ENCODE results near the gene GTF3C4.

DNA sequence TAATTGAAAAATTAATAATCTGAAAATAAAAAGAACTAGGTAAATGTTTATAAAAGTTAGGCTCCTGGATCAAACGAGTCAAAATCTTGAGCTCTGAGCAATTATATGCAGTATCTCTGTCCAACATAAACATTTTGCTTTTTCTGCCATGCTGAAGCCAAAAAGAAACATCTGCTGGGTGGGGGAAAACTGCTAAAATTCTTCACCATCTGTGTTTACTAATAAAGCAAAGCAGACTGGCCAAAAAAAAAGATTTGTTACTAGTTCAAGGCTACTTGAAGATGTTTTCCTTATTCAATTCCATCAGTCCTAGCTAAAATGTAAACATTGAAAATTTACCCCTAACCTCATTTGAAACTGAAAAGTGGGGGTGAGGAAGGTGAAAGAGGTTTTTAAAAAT is 29.7 kb downstream of the GTF3C4 start:
- no peak for TF ChIP-seq EP300 (IDR thresholded peaks at IDR 0.05)
- TF ChIP-seq, protein P1, sequence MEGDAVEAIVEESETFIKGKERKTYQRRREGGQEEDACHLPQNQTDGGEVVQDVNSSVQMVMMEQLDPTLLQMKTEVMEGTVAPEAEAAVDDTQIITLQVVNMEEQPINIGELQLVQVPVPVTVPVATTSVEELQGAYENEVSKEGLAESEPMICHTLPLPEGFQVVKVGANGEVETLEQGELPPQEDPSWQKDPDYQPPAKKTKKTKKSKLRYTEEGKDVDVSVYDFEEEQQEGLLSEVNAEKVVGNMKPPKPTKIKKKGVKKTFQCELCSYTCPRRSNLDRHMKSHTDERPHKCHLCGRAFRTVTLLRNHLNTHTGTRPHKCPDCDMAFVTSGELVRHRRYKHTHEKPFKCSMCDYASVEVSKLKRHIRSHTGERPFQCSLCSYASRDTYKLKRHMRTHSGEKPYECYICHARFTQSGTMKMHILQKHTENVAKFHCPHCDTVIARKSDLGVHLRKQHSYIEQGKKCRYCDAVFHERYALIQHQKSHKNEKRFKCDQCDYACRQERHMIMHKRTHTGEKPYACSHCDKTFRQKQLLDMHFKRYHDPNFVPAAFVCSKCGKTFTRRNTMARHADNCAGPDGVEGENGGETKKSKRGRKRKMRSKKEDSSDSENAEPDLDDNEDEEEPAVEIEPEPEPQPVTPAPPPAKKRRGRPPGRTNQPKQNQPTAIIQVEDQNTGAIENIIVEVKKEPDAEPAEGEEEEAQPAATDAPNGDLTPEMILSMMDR (IDR thresholded peaks at IDR 0.05) = no peak
